ENCODE results near the gene SNAP47. TPM values are rescaled to one million over a fixed set of nuclear protein-coding genes. Genes with fewer than 3 reads are reported as not detected.

The SNAP47 gene
- total RNA-seq, 1 donor from 2014 or later, result 45.9 TPM

- intact Hi-C loops (cut with micrococcal nuclease), result no loop called here
These were observed 81.7 kb downstream of the SNAP47 start for GRCh38 chr1:227816750-227817446.

GRCh38 chr1:227823537-227823936 lies 88.3 kb downstream of the SNAP47 start:
- H3K36me3 ChIP-seq, result no peaks in the 10 kb centered on the region
- H3K27ac ChIP-seq (replicated peaks), result no peak overlapping the region
- H3K4me1 ChIP-seq, result no peaks in the 10 kb centered on the region
- no peak overlapping the region for H3K4me3 ChIP-seq
- peaks cover 43% of the 10 kb centered on the region for H3K9me3 ChIP-seq (replicated peaks)
- intact Hi-C loops (cut with micrococcal nuclease), result no loop called here
- H3K27me3 ChIP-seq (ENCODE audit: low read depth), result peaks cover 11% of the 10 kb centered on the region
- no peak for TF ChIP-seq CTCF (IDR thresholded peaks at IDR 0.05; ENCODE audit: borderline replicate concordance)
- no peak for DNase-seq

More at GRCh38 chr1:227816750-227817446, 81.7 kb downstream of the SNAP47 start:
- Histone ChIP-seq H3K4me1 (no peaks in the 10 kb centered on the region), H3K27ac (replicated peaks) (no peak overlapping the region), H3K36me3 (no peaks in the 10 kb centered on the region), H3K9me3 (replicated peaks) (peaks cover 44% of the 10 kb centered on the region), H3K27me3 (ENCODE audit: low read depth) (no peaks in the 10 kb centered on the region), H3K4me3 (no peak overlapping the region)
- no peak for TF ChIP-seq CTCF (IDR thresholded peaks at IDR 0.05; ENCODE audit: borderline replicate concordance)
- DNase-seq, result no peak

- H3K9me3 ChIP-seq (replicated peaks), result peaks cover 48% of the 10 kb centered on the region
- peaks cover 18% of the 10 kb centered on the region for H3K27me3 ChIP-seq (ENCODE audit: low read depth)
- no peak overlapping the region for H3K4me3 ChIP-seq
- H3K36me3 ChIP-seq, result no peaks in the 10 kb centered on the region
- H3K4me1 ChIP-seq, result no peaks in the 10 kb centered on the region
- TF ChIP-seq CTCF (IDR thresholded peaks at IDR 0.05; ENCODE audit: borderline replicate concordance), result no peak
- H3K27ac ChIP-seq (replicated peaks), result no peak overlapping the region
- no peak for DNase-seq
- intact Hi-C loops (cut with micrococcal nuclease), result no loop called here
These were observed 89.0 kb downstream of the SNAP47 start for GRCh38 chr1:227824204-227824603.

GRCh38 chr1:227828786-227829185 lies 93.6 kb downstream of the SNAP47 start:
- Histone ChIP-seq H3K4me1 (no peaks in the 10 kb centered on the region), H3K27ac (replicated peaks) (no peak overlapping the region), H3K36me3 (no peaks in the 10 kb centered on the region), H3K4me3 (no peak overlapping the region), H3K9me3 (replicated peaks) (peaks cover 27% of the 10 kb centered on the region), H3K27me3 (ENCODE audit: low read depth) (peaks cover 19% of the 10 kb centered on the region)
- intact Hi-C loops (cut with micrococcal nuclease), result no loop called here
- DNase-seq, result no peak
- TF ChIP-seq CTCF (IDR thresholded peaks at IDR 0.05; ENCODE audit: borderline replicate concordance), result no peak

Other genes with a start within 250 kb of the SNAP47 start
- gene ZNF678, start 171.9 kb upstream of the SNAP47 start, total RNA-seq, result 2.3 TPM
- 7.0 TPM for gene JMJD4, start 133 bp upstream of the SNAP47 start, total RNA-seq
- gene PRSS38, start 80.2 kb downstream of the SNAP47 start, total RNA-seq, result not detected
- gene WNT9A, start 212.5 kb downstream of the SNAP47 start, total RNA-seq, result 4.8 TPM

Data from left ventricle myocardium inferior (tissue), 1 donor.